Aorta (tissue), 5 donors: ENCODE measurements around the gene ADCY5. TPM values are rescaled to one million over a fixed set of nuclear protein-coding genes. Genes with fewer than 3 reads are reported as not detected.

Experiments used
- ATAC-seq: fragments of 200-7000 bp; cut with Tn5 transposase; one replicate; pipeline ENCODE4 v1.9.1; 2022; ENCODE audit warnings: moderate library complexity; ENCODE audit not compliant: low FRiP score
- DNase-seq, 2 donors: peaks; one replicate each; pipeline ENCODE4 v3.0.0-alpha.2; 2020
- H3K27ac ChIP-seq, 2 donors: one replicate each; pipeline ENCODE4 v1.5.1; 2013; ENCODE audit warnings: low read length in 2 of 2, mild to moderate bottlenecking in 2 of 2, moderate library complexity in 2 of 2, control low read depth in 1 of 2, inconsistent platforms in 1 of 2, low read depth in 1 of 2
- H3K27me3 ChIP-seq, 2 donors: one replicate each; pipeline ENCODE4 v1.6.1; 2013; ENCODE audit warnings: control low read depth in 1 of 2, low read length in 1 of 2, mild to moderate bottlenecking in 1 of 2, moderate library complexity in 1 of 2; ENCODE audit not compliant: insufficient read depth in 2 of 2, control insufficient read depth in 1 of 2
- H3K36me3 ChIP-seq, 2 donors: one replicate each; pipeline ENCODE4 v1.6.1; 2013; ENCODE audit warnings: control low read depth in 1 of 2, low read length in 1 of 2, mild to moderate bottlenecking in 1 of 2; ENCODE audit not compliant: insufficient read depth in 2 of 2, control insufficient read depth in 1 of 2
- H3K4me1 ChIP-seq, 2 donors: one replicate each; pipeline ENCODE4 v1.6.1; 2013; ENCODE audit warnings: low read length in 2 of 2, control low read depth in 1 of 2, mild to moderate bottlenecking in 1 of 2, moderate library complexity in 1 of 2; ENCODE audit not compliant: insufficient read depth in 2 of 2, control insufficient read depth in 1 of 2
- H3K4me3 ChIP-seq, 2 donors: one replicate each; pipeline ENCODE4 v1.5.1; 2013; ENCODE audit warnings: low read length in 2 of 2, control low read depth in 1 of 2, mild to moderate bottlenecking in 1 of 2
- H3K9me3 ChIP-seq: one replicate; pipeline ENCODE4 v1.6.1; 2013; ENCODE audit warnings: mild to moderate bottlenecking, low read length; ENCODE audit not compliant: control insufficient read depth
- WGBS, 2 donors: extraction: QIAGEN DNeasy Blood & Tissue Kit; methylation state at CpG; one replicate each; pipeline ENCODE4 v1.1.7; 2013; 5-methylcytosine and 5-hydroxymethylcytosine counted together
- intact Hi-C, 2 donors: fragments of 100-400 bp; cut with DNase I; formaldehyde crosslinking; loops; one replicate each; pipeline versions ENCODE4 v1.14.2 to v1.15.0; 2022
- polyA plus RNA-seq, 2 donors: library from polyadenylated mRNA; stranded (reverse); fragments of 200-250 nt; gene quantifications; one replicate each; pipeline ENCODE4 v1.2.3, GENCODE V29; 2013
- total RNA-seq, 2 donors: library from RNA; stranded (reverse); fragmentation: NEBNext Ultra II Directional; extraction: Animal tissue kit (Norgen Biotek cat#: 25700); gene quantifications; one replicate each; pipeline ENCODE4 v1.2.1, GENCODE V29; 2021
- donor health status: healthy with polysubstance abuse.
- donor health status: Bipolar disorder and iron deficiency.
- donor health status: DM: no; HTN: no; CAD: no.
- donor health status: DM: no; HTN: no; CAD: no.
- donor health status: DM: yes; HTN: yes; CAD: no.

ADCY5 gene
- total and polyA plus RNA-seq, 4 donors = 6.6 to 72.7 (median 40.9) TPM

DNA sequence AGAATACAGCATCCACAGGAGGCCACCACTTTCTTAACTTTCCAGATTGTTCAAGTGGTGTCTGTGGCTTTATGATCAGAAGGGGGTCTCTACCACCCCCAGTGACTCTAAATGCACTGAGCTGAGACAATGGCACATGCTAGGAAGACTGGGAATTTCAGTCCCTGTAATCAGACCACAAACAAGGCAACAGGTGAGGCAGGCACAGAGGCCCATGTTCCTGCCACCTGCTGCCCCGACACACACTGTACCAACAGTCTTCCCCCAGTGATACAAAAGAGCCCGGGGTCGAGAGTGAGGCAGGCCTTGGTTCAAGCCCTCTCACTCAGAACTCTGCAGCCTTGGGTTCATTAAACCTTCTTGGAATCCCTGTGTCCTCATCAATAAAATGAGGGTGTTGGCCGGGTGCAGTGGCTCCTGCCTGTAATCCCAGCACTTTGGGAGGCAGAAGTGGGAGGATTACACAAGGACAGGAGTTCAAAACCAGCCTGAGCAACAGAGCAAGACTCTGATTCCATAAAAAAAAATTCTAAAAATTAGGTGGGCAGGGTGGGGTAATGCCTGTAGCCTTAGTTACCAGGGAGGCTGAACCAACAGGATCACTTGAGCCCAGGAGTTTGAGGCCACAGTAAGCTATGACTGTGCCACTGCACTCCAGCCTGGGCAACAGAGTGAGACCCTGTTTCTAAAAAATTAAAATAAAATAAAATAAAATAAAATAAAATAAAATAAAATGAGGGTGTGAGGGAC, 55.8 kb downstream of the ADCY5 start:
- DNase-seq (no peak), ATAC-seq (no peak)
- no peaks in the 10 kb centered on the region for H3K36me3 ChIP-seq
- intact Hi-C loops = no loop called here
- H3K9me3 ChIP-seq = no peaks in the 10 kb centered on the region
- WGBS, 2 donors = 73 to 82% methylated on average over 4 of the region's 4 CpGs
- no peak overlapping the region for H3K4me3 ChIP-seq
- H3K4me1 ChIP-seq = peaks cover 1 to 3% of the 10 kb centered on the region in 2 donors
- no peaks in the 10 kb centered on the region for H3K27me3 ChIP-seq
- peak overlapping the region; percentile 18 to 83 for H3K27ac ChIP-seq

DNA sequence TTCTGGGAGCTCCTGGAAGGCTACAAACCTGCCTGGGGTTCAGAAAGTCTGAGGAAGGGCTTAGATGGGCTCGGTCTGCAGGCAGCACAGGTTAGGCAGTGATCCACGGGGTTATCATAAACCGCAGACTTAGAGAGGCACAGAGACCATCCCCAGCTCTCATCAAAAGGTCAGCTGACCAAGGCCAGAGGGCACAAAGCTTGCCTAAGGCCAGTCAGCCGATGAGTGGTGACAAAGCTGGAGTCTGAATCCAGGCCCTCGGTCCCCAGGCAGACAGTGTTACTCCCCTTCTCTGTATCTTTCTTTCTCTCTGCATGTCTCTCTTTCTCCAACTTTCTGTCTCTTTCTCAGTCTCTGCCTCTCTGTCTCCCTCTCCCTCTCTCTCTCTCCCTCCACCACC, 56.5 kb downstream of the ADCY5 start:
- intact Hi-C loops = no loop called here
- no peak for ATAC-seq
- DNase-seq = no peak
- Histone ChIP-seq H3K9me3 (no peaks in the 10 kb centered on the region), H3K27me3 (no peaks in the 10 kb centered on the region), H3K27ac (peak overlapping the region; percentile 18 to 83), H3K4me3 (no peak overlapping the region), H3K36me3 (no peaks in the 10 kb centered on the region), H3K4me1 (peaks cover 1 to 3% of the 10 kb centered on the region in 2 donors)
- WGBS, 2 donors = 41 to 50% methylated on average over 5 of the region's 5 CpGs

DNA sequence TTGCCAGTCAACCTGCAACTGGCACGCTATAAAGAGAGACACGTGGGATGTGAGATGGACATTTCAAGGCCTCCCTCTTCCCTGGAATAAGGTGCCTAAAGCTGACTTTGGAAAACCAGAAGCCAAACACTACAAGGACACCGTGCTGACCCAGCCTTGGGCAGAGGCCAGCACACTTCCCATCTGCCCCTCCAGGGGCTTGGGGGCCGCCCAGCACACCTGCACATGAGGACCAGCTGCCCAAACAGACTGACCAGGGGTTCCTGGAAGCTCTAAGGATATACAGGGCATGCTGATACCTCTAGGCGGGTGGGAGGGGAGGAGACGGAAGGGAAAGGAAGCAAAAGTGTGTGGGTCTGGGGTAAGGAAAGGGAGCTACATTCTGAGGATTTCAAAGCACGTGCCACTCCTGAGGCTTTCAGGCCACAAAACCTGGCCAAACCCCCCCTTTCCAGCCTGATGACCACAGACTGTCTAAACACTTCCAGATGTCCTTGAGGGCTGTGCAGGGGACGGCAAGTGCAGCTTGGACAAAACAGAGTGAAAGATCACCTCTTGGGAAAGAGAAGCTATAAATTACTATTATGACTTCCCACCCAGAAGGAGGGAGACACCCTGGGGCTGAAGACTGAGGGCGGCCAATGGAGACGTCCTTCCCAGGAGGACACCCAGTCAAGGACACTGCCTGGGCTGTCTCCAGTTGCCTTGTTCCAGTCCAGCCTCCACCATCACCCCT, 57.9 kb downstream of the ADCY5 start:
- Histone ChIP-seq H3K27me3 (no peaks in the 10 kb centered on the region), H3K36me3 (no peaks in the 10 kb centered on the region), H3K4me1 (peaks cover 1 to 3% of the 10 kb centered on the region in 2 donors), H3K9me3 (no peaks in the 10 kb centered on the region), H3K27ac (peak overlapping the region; percentile 38), H3K4me3 (no peak overlapping the region)
- WGBS, 2 donors = 56 to 57% methylated on average over 10 of the region's 10 CpGs
- ATAC-seq (no peak), DNase-seq (no peak)
- intact Hi-C loops = no loop called here

DNA sequence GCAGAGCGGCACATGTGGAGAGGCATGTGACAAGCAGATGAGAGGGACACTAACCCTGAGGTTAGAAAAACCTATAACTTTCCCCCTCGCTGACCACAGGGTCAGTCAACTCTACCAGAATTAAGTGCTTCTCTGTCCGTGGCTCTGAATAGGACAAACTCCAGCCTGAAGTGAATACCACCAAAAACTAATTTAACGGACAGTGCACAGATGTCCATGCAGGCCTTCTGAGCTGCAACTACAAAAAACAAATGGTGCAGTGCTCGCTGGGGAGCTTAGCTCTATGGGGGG, 59.3 kb downstream of the ADCY5 start:
- DNase-seq = no peak
- Histone ChIP-seq H3K27me3 (no peaks in the 10 kb centered on the region), H3K36me3 (no peaks in the 10 kb centered on the region), H3K4me3 (no peak overlapping the region), H3K27ac (peak overlapping the region in 1 of 2 donors; percentile 87), H3K4me1 (peaks cover 0 to 1% of the 10 kb centered on the region in 2 donors), H3K9me3 (no peaks in the 10 kb centered on the region)
- 82 to 87% methylated on average over 5 of the region's 5 CpGs for whole genome bisulfite sequencing, 2 donors
- no peak for ATAC-seq
- intact Hi-C loops = loop anchor here in 1 of 2 donors (5.0 kb wide), 1 partner anchor 58 kb away; the partner anchor contains the start of gene ADCY5

DNA sequence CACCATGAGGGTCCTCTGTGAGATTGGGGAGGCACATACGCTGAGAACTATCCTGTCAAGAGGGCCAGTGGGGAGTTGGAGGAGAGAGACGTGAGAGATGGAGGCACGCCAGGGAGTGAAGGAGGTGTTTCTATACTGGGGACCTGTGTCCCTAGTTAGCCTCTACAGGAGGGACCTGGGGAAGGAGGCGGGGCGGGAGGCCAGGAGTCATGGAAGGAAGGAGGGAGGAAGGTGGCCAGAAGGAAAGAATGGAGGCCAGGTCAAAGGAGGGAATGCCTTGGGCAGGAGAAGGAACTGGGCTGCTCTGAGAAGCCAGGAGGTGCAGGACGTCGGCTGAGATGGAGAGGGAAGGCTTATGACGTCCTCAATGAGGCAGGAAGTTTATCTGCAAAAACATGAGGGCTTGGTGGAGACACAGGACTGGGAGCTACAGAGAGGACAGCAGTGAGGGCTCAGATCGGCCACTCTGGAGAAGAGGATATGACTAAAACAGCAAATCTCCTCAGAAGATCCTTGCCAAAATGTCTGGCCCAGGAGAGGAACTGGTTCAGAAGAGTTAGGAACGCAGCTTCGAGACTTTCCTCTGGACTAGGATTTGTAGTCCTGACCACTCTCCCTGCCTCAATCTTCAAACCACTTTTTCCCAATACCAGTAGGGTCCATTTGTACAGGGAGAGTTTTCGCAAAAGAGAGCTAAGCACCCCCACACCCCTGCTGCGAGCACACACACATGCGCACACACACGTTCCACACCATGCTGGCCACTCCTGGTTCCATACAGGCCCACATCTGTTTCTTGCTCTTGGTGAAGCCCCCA, 59.9 kb downstream of the ADCY5 start:
- H3K27ac ChIP-seq = peak overlapping the region; percentile 62 to 87
- intact Hi-C loops = loop anchor here in 1 of 2 donors (5.0 kb wide), 1 partner anchor 58 kb away; the partner anchor contains the start of gene ADCY5
- ATAC-seq (no peak), DNase-seq (peak in 1 of 2 donors; percentile 47)
- no peak overlapping the region for H3K4me3 ChIP-seq
- no peaks in the 10 kb centered on the region for H3K36me3 ChIP-seq
- peaks cover 0 to 1% of the 10 kb centered on the region in 2 donors for H3K4me1 ChIP-seq
- H3K27me3 ChIP-seq = no peaks in the 10 kb centered on the region
- WGBS, 2 donors = 44% methylated on average over 15 of the region's 15 CpGs
- no peaks in the 10 kb centered on the region for H3K9me3 ChIP-seq

DNA sequence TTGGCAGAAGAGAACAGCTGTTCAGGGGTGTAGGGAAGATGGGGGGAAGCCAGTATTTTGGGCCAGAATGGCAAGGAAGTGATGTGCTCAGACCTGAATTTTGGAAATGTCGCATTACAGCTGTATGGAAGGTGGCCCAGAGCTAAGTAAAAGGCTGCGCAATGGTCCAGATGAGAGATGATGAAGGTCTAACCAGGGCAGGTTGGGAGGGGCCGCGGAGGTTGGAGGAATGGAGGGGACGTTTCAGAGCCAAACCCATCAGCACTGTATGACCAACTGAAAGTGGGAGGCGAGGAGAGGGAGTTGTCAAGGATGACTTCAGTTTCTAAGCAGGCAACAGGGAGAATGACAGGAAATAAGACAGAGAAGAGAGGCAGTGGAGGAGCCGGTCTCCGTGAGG, 60.8 kb downstream of the ADCY5 start:
- H3K4me1 ChIP-seq = peaks cover 0 to 1% of the 10 kb centered on the region in 2 donors
- intact Hi-C loops = loop anchor here in 1 of 2 donors (5.0 kb wide), 1 partner anchor 59 kb away; the partner anchor contains the start of gene ADCY5
- H3K27me3 ChIP-seq = no peaks in the 10 kb centered on the region
- H3K4me3 ChIP-seq = no peak overlapping the region
- ATAC-seq (no peak), DNase-seq (peak in 1 of 2 donors; percentile 57)
- H3K9me3 ChIP-seq = no peaks in the 10 kb centered on the region
- H3K36me3 ChIP-seq = no peaks in the 10 kb centered on the region
- 79 to 80% methylated on average over 8 of the region's 8 CpGs for WGBS, 2 donors
- H3K27ac ChIP-seq = peak overlapping the region; percentile 62 to 87

DNA sequence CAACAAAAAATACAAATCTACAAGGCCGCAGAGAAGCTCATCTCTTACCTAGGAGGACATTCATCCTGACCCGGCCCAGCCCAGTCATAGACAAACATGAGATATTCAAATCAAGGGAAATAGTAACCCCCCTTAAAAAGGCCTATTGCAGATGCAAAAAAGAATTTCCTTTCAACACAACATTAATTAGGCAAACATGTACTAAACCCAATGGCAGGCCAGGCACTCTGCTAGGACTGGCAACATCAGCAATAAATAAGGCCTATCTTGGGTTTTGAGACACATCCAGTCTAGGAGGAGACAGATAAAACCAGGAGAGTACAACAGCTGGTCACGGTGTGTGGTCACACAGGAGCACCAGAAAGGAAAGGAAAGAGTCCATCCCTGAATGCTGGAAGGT, 61.4 kb downstream of the ADCY5 start:
- H3K36me3 ChIP-seq = no peaks in the 10 kb centered on the region
- no peak for ATAC-seq
- peaks cover 0 to 1% of the 10 kb centered on the region in 2 donors for H3K4me1 ChIP-seq
- peak in 1 of 2 donors; percentile 27 for DNase-seq
- peak overlapping the region; percentile 62 to 87 for H3K27ac ChIP-seq
- H3K27me3 ChIP-seq = no peaks in the 10 kb centered on the region
- intact Hi-C loops = loop anchor here in 1 of 2 donors (5.0 kb wide), 1 partner anchor 60 kb away; the partner anchor contains the start of gene ADCY5
- 58 to 72% methylated on average over 3 of the region's 3 CpGs for WGBS, 2 donors
- H3K4me3 ChIP-seq = no peak overlapping the region
- H3K9me3 ChIP-seq = no peaks in the 10 kb centered on the region

DNA sequence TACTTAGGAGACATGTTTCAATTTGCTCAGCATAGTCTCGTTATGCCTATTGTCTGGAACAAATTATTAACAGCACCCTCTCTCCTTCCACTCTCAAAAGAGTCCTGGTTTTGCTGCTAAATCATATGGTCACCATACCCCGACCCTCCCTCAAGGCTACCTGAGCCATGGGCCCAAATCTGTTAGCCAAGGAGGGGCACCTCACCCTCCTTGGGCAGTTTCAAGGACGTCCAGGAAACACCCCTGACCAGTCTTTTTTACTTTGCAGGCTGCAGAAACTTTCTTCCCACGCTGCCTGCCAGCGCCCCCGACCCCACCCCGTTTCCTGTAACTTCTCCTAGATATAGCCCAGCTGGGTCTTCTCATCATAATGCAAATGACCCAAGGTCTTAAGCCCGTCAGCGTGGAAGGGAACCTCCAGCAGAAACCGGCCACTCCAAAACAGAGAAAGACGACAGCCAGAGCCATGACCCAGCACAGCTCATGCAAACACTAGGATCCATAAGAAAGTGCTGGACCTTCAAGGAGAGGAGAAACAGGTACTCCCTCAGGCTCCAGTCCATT, 62.3 kb downstream of the ADCY5 start:
- DNase-seq = peak in 1 of 2 donors; percentile 32
- WGBS, 2 donors = 22 to 29% methylated on average over 11 of the region's 11 CpGs
- Histone ChIP-seq H3K4me3 (no peak overlapping the region), H3K4me1 (peaks cover 0 to 1% of the 10 kb centered on the region in 2 donors), H3K36me3 (no peaks in the 10 kb centered on the region), H3K9me3 (no peaks in the 10 kb centered on the region), H3K27me3 (no peaks in the 10 kb centered on the region), H3K27ac (peak overlapping the region; percentile 88 to 92)
- no peak for ATAC-seq
- intact Hi-C loops = loop anchor here in 1 of 2 donors (5.0 kb wide), 1 partner anchor 61 kb away; the partner anchor contains the start of gene ADCY5
